ENCODE measurements around the gene ODC1. TPM values are rescaled to one million over a fixed set of nuclear protein-coding genes. Genes with fewer than 3 reads are reported as not detected.
A peak's percentile ranks its signal among the peaks of the same experiment; 100 is the strongest.
"Not testable (repeated sequence)": the region's sequence is repeated elsewhere in the genome, so short reads cannot be mapped to it uniquely, and the experiment has no call there.

The ODC1 gene
- total and polyA plus RNA-seq, 8 donors: 55.0 to 243 (median 214) TPM

DNA sequence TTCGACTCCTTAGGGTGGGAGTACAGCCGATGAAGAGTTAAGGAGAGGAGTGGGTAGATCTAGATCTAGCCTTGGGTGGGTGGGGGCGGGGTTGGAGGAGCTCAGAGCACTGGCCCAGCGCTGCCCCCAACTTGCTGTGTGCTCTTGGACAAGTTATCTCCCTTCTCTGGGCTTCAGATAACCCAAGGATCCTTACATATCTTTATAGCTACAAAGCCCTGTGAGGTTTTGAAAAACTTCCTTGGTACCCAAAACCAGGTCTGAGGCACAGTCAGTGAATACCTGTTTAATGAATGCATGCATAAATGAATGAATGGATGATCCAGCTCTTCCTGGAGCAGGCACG lies 1.3 kb upstream of the ODC1 start:
- H3K9me3 ChIP-seq: no peaks in the 10 kb centered on the region
- no peak overlapping the region for H3K27ac ChIP-seq
- peaks cover 5 to 44% of the 10 kb centered on the region in 2 donors for H3K4me1 ChIP-seq
- DNase-seq (no peak), ATAC-seq (no peak)
- intact Hi-C loops (cut with DNase I): no loop called here
- no peaks in the 10 kb centered on the region for H3K27me3 ChIP-seq
- H3K4me3 ChIP-seq: peak overlapping the region; percentile 51 to 78
- H3K36me3 ChIP-seq: peaks cover 0 to 4% of the 10 kb centered on the region in 2 donors
- TF ChIP-seq, protein P1, sequence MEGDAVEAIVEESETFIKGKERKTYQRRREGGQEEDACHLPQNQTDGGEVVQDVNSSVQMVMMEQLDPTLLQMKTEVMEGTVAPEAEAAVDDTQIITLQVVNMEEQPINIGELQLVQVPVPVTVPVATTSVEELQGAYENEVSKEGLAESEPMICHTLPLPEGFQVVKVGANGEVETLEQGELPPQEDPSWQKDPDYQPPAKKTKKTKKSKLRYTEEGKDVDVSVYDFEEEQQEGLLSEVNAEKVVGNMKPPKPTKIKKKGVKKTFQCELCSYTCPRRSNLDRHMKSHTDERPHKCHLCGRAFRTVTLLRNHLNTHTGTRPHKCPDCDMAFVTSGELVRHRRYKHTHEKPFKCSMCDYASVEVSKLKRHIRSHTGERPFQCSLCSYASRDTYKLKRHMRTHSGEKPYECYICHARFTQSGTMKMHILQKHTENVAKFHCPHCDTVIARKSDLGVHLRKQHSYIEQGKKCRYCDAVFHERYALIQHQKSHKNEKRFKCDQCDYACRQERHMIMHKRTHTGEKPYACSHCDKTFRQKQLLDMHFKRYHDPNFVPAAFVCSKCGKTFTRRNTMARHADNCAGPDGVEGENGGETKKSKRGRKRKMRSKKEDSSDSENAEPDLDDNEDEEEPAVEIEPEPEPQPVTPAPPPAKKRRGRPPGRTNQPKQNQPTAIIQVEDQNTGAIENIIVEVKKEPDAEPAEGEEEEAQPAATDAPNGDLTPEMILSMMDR (IDR thresholded peaks at IDR 0.05): no peak

DNA sequence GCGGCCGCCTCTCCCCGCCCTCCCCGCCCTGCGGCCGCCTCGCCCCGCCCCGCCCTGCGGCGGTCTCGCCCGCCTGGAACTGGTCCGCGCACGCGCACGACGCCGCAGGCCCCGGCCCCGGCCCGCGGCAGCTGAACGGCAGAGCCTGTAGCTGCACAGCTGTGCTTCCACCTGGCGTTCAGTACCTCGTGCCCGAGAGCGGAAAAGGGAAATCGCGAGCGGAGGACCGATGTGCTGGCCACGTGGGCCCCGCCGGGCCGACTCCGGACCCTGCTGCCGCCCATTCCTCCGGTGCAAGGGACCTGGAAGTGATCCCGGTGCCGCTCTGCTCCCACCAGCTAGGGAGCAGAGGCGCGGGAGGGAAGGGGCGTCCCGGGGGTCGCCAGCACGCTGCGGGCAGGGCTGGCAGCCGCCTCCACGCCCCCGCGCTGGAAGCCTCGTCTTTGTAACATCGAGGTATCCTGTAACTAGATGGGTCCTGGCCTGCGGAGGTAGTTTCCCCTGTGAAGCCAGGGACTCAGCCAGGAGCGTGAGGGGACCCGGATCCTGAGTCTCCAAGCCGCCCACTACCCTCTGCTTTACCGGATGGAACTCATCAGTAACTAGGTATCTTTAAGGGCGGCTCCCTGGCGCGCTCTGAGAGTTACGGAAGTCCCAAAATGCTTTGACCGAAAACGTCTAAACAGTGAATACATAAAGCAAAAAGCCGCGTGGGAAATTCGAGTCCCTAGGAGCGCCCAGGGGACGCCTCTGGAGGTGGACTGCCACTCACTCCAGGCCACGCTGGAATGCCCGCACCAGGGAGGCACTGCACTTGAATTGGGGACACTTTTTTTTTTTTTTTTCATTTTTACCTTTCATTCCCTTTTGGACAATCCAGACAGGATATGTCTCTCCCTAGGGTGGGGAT lies 704 bp upstream of the ODC1 start:
- Histone ChIP-seq H3K9me3 (no peaks in the 10 kb centered on the region), H3K4me1 (peaks cover 5 to 44% of the 10 kb centered on the region in 2 donors), H3K36me3 (peaks cover 0 to 10% of the 10 kb centered on the region in 2 donors), H3K27ac (peak overlapping the region; percentile 89 to 94), H3K27me3 (no peaks in the 10 kb centered on the region), H3K4me3 (peak overlapping the region; percentile 51 to 78)
- TF ChIP-seq, protein P1 (IDR thresholded peaks at IDR 0.05): no peak
- intact Hi-C loops (cut with DNase I): no loop called here
- DNase-seq (peak in 3 of 4 donors; percentile 87 to 94 (median 93)), ATAC-seq (peak; percentile 74)

DNA sequence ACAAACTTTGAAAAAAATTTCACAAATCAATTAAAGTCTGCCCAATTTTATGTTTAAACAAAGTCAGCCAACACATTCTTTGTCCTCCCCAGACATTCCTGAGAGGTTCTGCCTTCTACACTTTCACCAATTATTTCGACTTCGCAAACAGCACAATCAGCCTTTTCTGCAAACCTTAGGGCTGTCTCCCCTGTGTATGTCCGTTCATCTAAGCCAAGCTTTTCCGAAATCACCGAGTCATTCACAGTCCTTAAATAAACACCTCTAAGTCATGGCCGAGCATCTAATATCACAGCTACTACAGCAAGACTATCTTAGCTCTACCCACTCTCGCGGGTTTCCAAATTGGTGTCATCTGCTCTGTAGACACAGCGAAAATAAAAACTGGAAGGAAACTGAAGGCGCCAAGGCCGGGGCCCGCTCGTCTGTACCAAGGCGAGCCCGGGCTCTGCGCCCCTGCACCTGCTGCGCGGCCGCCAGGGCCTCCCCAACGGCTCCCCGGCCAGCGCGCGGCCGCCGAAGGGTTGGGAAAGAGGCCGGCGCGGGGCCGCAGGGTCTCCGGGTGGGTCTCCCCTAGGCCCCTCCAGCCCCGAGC lies 730 bp downstream of the ODC1 start:
- peak; percentile 30 for ATAC-seq
- peaks cover 0 to 24% of the 10 kb centered on the region in 2 donors for H3K36me3 ChIP-seq

DNA sequence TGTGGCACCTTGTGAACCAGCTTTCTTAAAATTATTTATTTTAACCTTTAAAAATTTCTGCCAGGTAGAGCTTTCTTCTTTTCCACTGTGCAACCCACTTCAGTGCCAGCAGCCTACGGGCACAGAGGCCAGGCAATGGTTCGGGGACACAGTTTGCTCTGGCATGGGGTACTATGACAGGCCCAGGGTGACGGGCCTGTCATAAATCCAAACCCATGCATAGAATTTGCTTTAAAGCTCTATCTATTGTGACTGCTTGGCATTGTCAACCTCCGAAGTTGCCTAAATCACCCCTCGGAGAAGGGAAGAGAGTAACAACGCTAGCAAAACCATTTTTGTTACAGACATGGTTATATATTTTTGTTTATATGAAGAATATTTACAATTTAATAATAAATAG lies 1.5 kb downstream of the ODC1 start:
- TF ChIP-seq, protein P1 (IDR thresholded peaks at IDR 0.05): no peak
- Histone ChIP-seq H3K4me1 (peaks cover 5 to 44% of the 10 kb centered on the region in 2 donors), H3K27me3 (no peaks in the 10 kb centered on the region), H3K4me3 (peak overlapping the region; percentile 54 to 78), H3K9me3 (no peaks in the 10 kb centered on the region), H3K27ac (peak overlapping the region in 1 of 2 donors; percentile 94), H3K36me3 (peaks cover 0 to 32% of the 10 kb centered on the region in 2 donors)
- DNase-seq (no peak), ATAC-seq (no peak)
- intact Hi-C loops (cut with DNase I): no loop called here

More for the DNA sequence above, 730 bp downstream of the ODC1 start:
- intact Hi-C loops (cut with DNase I): no loop called here
- Histone ChIP-seq H3K9me3 (no peaks in the 10 kb centered on the region), H3K27ac (peak overlapping the region; percentile 94), H3K4me3 (peak overlapping the region; percentile 54 to 78), H3K4me1 (peaks cover 5 to 44% of the 10 kb centered on the region in 2 donors), H3K27me3 (no peaks in the 10 kb centered on the region)
- TF ChIP-seq, protein P1 (IDR thresholded peaks at IDR 0.05): peak in 1 of 2 donors; percentile 14
- DNase-seq: no peak

DNA sequence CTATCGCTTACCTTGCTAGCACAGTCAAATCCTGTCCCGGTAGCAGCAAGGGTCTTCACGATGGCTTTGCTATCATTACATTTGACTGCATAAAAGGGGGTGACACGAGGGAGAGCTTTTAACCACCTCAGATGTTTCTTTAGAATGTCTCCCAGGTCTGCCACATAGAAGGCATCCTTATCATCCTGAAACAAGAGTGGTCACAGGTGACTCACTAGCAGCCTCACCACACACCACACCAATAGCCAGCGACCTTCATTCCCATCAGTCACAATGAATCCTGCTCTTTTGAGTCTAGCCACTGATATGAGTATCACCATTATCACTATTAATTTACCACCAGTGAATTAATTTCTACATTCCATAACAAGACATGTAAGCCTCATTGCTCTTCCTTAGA lies 3.7 kb downstream of the ODC1 start:
- H3K27ac ChIP-seq: no peak overlapping the region
- H3K36me3 ChIP-seq: peaks cover 0 to 54% of the 10 kb centered on the region in 2 donors
- no peak overlapping the region for H3K4me3 ChIP-seq
- intact Hi-C loops (cut with DNase I): no loop called here
- H3K9me3 ChIP-seq: no peaks in the 10 kb centered on the region
- ATAC-seq (no peak), DNase-seq (no peak)
- H3K4me1 ChIP-seq: peaks cover 4 to 32% of the 10 kb centered on the region in 2 donors
- TF ChIP-seq, protein P1 (IDR thresholded peaks at IDR 0.05): no peak
- no peaks in the 10 kb centered on the region for H3K27me3 ChIP-seq

DNA sequence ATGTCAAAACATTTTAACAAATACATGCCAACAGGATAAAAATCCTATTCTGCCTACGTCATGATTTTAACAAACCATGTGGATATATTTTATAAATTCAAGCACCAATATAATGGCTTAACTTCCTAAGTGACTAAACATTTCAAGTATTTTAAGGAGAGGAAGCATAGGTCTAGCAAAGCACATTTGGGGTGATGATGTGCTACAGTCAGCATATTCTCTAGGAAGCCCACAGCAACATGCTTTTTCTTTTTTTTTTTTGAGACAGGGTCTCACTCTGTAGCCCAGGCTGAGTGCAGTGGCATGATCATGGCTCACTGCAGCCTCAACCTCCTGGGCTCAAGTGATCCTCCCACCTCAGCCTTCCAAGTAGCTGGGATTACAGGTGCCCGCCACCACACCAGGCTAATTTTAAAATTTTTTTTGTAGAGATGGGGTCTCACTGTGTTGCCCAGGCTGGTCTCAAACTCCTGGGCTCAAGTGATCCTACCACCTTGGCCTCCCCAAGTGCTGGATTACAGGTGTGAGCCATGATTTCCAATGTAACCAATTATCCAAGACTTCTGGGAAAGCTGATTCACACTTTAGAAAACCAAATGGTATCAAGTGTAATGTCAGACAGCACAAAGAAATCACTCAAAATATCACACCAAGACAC lies 5.5 kb downstream of the ODC1 start:
- H3K27me3 ChIP-seq; H3K27ac ChIP-seq; H3K4me3 ChIP-seq; intact Hi-C loops (cut with DNase I); H3K9me3 ChIP-seq; ATAC-seq; DNase-seq: not testable (repeated sequence)
- peaks cover 0 to 61% of the 10 kb centered on the region in 2 donors for H3K36me3 ChIP-seq
- peaks cover 0 to 21% of the 10 kb centered on the region in 2 donors for H3K4me1 ChIP-seq
